CD14-positive monocyte (primary cell): Measurements from ENCODE around the gene SF3A2. TPM values are rescaled to one million over a fixed set of nuclear protein-coding genes. Genes with fewer than 3 reads are reported as not detected.
"Not testable (repeated sequence)": the region's sequence is repeated elsewhere in the genome, so short reads cannot be mapped to it uniquely, and the experiment has no call there.

Experiments
- DNase-seq, 3 donors: peaks; one replicate each; pipeline ENCODE4 v3.0.0-alpha.2; 2011 to 2022
- H2AFZ ChIP-seq: 2 replicates; pipeline ENCODE4 v1.6.0; 2012; ENCODE audit warnings: mild to moderate bottlenecking, low read depth, low read length, inconsistent platforms; ENCODE audit not compliant: insufficient read depth, poor library complexity, severe bottlenecking
- H3K27ac ChIP-seq, 2 donors: 1 replicate in 1 of 2; 2 replicates in 1 of 2; pipeline ENCODE4 v1.5.1; 2012 to 2013; ENCODE audit warnings: low read length in 2 of 2, control low read depth in 1 of 2, inconsistent platforms in 1 of 2, low read depth in 1 of 2, mild to moderate bottlenecking in 1 of 2
- H3K27me3 ChIP-seq, 2 donors: one replicate each; pipeline versions ENCODE4 v1.6.0 to v1.6.1; 2011 to 2013; ENCODE audit warnings: low read length in 2 of 2; ENCODE audit not compliant: control insufficient read depth in 2 of 2, insufficient read depth in 2 of 2
- H3K36me3 ChIP-seq, 2 donors: replicated peaks in 1 of 2; 1 replicate in 1 of 2; 2 replicates in 1 of 2; pipeline versions ENCODE4 v1.5.1 to v1.6.1; 2012 to 2013; ENCODE audit warnings: low read length in 2 of 2, control low read depth in 1 of 2, inconsistent platforms in 1 of 2, mild to moderate bottlenecking in 1 of 2; ENCODE audit not compliant: insufficient read depth in 2 of 2, control insufficient read depth in 1 of 2
- H3K4me1 ChIP-seq, 2 donors: 1 replicate in 1 of 2; 2 replicates in 1 of 2; pipeline versions ENCODE4 v1.5.1 to v1.6.1; 2012 to 2013; ENCODE audit warnings: low read length in 2 of 2, control low read depth in 1 of 2, inconsistent platforms in 1 of 2, mild to moderate bottlenecking in 1 of 2, moderate library complexity in 1 of 2; ENCODE audit not compliant: insufficient read depth in 2 of 2, control insufficient read depth in 1 of 2
- H3K4me2 ChIP-seq: replicated peaks from 2 replicates; pipeline ENCODE3; 2012; ENCODE audit warnings: low read length, moderate library complexity, mild to moderate bottlenecking; ENCODE audit not compliant: poor library complexity, severe bottlenecking; ENCODE audit errors: extremely low read depth
- H3K4me3 ChIP-seq, 3 experiments: fragments of 200-600 bp in 1 of 3; sonication (generic) in 1 of 3; replicated peaks in 1 of 3; 1 replicate in 2 of 3; 2 replicates in 1 of 3; pipeline ENCODE4 v1.5.1; 2011 to 2013; ENCODE audit warnings: low read length in 3 of 3, mild to moderate bottlenecking in 3 of 3, control low read depth in 2 of 3, low read depth in 2 of 3, inconsistent platforms in 1 of 3, moderate library complexity in 1 of 3
- H3K79me2 ChIP-seq: 2 replicates; pipeline ENCODE4 v1.6.0; 2012; ENCODE audit warnings: mild to moderate bottlenecking, control low read depth, inconsistent platforms, low read length, moderate library complexity; ENCODE audit not compliant: insufficient read depth
- H3K9ac ChIP-seq: 2 replicates; pipeline ENCODE4 v1.6.0; 2017; ENCODE audit warnings: low read length, mild to moderate bottlenecking; ENCODE audit not compliant: insufficient read depth, poor library complexity, severe bottlenecking
- H3K9me3 ChIP-seq, 2 donors: replicated peaks in 1 of 2; 1 replicate in 1 of 2; 2 replicates in 1 of 2; pipeline versions ENCODE4 v1.5.1 to v1.6.1; 2012 to 2013; ENCODE audit warnings: low read length in 2 of 2, control low read depth in 1 of 2; ENCODE audit not compliant: control insufficient read depth in 1 of 2, insufficient read depth in 1 of 2
- H4K20me1 ChIP-seq: 2 replicates; pipeline ENCODE4 v1.6.0; 2012; ENCODE audit warnings: mild to moderate bottlenecking, low read length, control low read depth, moderate library complexity; ENCODE audit not compliant: insufficient read depth
- H3K27ac Mint-ChIP-seq, 7 donors: one replicate each; pipeline ENCODE4 v1.8.0; 2020; ENCODE audit warnings: mild to moderate bottlenecking in 7 of 7, mixed read lengths in 7 of 7, moderate library complexity in 6 of 7, inconsistent platforms in 2 of 7
- H3K27me3 Mint-ChIP-seq, 3 donors: one replicate each; pipeline ENCODE4 v1.8.0; 2021 to 2022; ENCODE audit warnings: low read depth in 3 of 3, mild to moderate bottlenecking in 3 of 3, mixed read lengths in 3 of 3, moderate library complexity in 3 of 3, inconsistent platforms in 1 of 3
- H3K36me3 Mint-ChIP-seq, 2 donors: one replicate each; pipeline ENCODE4 v1.8.0; 2020; ENCODE audit warnings: mixed read lengths in 2 of 2, inconsistent platforms in 1 of 2, mild to moderate bottlenecking in 1 of 2
- H3K4me1 Mint-ChIP-seq: one replicate; pipeline ENCODE4 v1.8.0; 2020; ENCODE audit warnings: mild to moderate bottlenecking, mixed read lengths
- H3K4me3 Mint-ChIP-seq, 2 donors: one replicate each; pipeline ENCODE4 v1.8.0; 2020; ENCODE audit warnings: mild to moderate bottlenecking in 2 of 2, mixed read lengths in 2 of 2, moderate library complexity in 1 of 2
- H3K9me3 Mint-ChIP-seq, 7 donors: one replicate each; pipeline ENCODE4 v1.8.0; 2020 to 2022; ENCODE audit warnings: mixed read lengths in 7 of 7, mild to moderate bottlenecking in 6 of 7, moderate library complexity in 6 of 7, inconsistent platforms in 2 of 7
- WGBS: methylation state at CpG from one replicate; pipeline ENCODE4 v1.1.5; 2013; ENCODE audit warnings: missing lambda C conversion rate; ENCODE audit not compliant: insufficient coverage; 5-methylcytosine and 5-hydroxymethylcytosine counted together
- intact Hi-C, 2 donors: fragments of 100-400 bp; cut with micrococcal nuclease; formaldehyde crosslinking; loops; one replicate each; pipeline versions ENCODE4 v1.15.0 to v1.15.1; 2023
- polyA plus RNA-seq, 3 donors: library from polyadenylated mRNA; depleted of rRNA in 1 of 3; unstranded in 2 of 3; stranded (reverse) in 1 of 3; fragments of 300-500 nt in 2 of 3; fragments of >200 nt in 1 of 3; fragmentation: Illumina TruSeq in 2 of 3; gene quantifications; 1 replicate in 2 of 3; 2 replicates in 1 of 3; pipeline ENCODE4 v1.2.3, GENCODE V29; 2012 to 2021
- TF ChIP-seq, protein P1 (sequence below): fragments of 200-600 bp; IDR thresholded peaks from one replicate; pipeline ENCODE4 v1.8.0; 2022; ENCODE audit warnings: antibody characterized with exemption, mild to moderate bottlenecking

The SF3A2 gene
- polyA plus RNA-seq, 3 donors = 8.0 to 70.8 (median 11.6) TPM

DNA sequence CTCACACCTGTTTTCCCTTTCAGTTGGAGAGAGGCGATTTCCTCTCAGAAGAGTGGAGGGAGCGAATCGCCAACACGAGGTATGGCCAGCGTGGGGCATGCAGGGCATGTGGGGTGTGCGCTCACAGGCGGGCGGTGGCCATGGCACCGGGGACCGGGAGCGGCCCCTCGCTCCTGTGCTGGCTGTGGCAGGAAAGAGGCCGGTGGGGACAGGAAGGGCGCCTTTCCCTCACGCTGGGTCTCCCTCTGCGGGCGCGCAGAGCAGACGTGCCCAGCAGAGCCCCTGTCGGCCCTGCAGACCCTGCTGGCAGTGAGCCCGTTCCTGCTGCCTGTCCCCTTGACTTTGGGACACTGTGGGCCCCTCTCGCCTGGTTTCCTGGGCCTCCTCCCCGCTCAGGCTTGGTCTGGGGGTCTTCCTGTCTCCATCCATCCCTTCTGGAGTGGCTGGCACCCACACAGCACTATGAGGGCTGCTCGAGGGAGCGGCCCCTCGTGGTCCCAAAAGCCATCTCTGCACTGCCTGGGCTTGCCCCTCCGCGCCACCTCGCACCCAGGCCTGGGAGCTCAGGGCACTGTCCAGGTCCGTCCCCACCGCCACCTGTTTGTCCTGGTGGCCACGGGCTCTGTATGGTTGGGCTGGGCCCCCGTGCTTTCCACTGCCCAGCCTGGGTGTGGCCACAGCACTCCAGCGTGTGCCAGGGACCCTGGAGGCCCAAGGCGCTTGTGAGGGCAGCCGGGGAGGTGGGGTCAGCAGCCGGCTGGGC, 36.6 kb upstream of the SF3A2 start:
- no peak overlapping the region for H3K27ac ChIP-seq
- DNase-seq = no peak
- H3K79me2 ChIP-seq = peaks cover 43% of the 10 kb centered on the region
- Mint-ChIP-seq H3K4me1 (no peaks in the 10 kb centered on the region), H3K27me3 (no peaks in the 10 kb centered on the region), H3K27ac (no peak overlapping the region), H3K9me3 (no peaks in the 10 kb centered on the region), H3K4me3 (no peak overlapping the region), H3K36me3 (peaks cover 45 to 81% of the 10 kb centered on the region in 2 donors)
- H3K9ac ChIP-seq = no peak overlapping the region
- H4K20me1 ChIP-seq = peaks cover 72% of the 10 kb centered on the region
- 92% methylated on average over 36 of the region's 37 CpGs for WGBS
- no peaks in the 10 kb centered on the region for H3K27me3 ChIP-seq
- H3K4me3 ChIP-seq = no peak overlapping the region
- H3K9me3 ChIP-seq = no peaks in the 10 kb centered on the region
- TF ChIP-seq, protein P1, sequence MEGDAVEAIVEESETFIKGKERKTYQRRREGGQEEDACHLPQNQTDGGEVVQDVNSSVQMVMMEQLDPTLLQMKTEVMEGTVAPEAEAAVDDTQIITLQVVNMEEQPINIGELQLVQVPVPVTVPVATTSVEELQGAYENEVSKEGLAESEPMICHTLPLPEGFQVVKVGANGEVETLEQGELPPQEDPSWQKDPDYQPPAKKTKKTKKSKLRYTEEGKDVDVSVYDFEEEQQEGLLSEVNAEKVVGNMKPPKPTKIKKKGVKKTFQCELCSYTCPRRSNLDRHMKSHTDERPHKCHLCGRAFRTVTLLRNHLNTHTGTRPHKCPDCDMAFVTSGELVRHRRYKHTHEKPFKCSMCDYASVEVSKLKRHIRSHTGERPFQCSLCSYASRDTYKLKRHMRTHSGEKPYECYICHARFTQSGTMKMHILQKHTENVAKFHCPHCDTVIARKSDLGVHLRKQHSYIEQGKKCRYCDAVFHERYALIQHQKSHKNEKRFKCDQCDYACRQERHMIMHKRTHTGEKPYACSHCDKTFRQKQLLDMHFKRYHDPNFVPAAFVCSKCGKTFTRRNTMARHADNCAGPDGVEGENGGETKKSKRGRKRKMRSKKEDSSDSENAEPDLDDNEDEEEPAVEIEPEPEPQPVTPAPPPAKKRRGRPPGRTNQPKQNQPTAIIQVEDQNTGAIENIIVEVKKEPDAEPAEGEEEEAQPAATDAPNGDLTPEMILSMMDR = no peak
- H2AFZ ChIP-seq = no peak overlapping the region
- peaks cover 42 to 86% of the 10 kb centered on the region in 2 donors for H3K36me3 ChIP-seq
- H3K4me2 ChIP-seq = no peak overlapping the region
- no peaks in the 10 kb centered on the region for H3K4me1 ChIP-seq
- intact Hi-C loops = no loop called here

DNA sequence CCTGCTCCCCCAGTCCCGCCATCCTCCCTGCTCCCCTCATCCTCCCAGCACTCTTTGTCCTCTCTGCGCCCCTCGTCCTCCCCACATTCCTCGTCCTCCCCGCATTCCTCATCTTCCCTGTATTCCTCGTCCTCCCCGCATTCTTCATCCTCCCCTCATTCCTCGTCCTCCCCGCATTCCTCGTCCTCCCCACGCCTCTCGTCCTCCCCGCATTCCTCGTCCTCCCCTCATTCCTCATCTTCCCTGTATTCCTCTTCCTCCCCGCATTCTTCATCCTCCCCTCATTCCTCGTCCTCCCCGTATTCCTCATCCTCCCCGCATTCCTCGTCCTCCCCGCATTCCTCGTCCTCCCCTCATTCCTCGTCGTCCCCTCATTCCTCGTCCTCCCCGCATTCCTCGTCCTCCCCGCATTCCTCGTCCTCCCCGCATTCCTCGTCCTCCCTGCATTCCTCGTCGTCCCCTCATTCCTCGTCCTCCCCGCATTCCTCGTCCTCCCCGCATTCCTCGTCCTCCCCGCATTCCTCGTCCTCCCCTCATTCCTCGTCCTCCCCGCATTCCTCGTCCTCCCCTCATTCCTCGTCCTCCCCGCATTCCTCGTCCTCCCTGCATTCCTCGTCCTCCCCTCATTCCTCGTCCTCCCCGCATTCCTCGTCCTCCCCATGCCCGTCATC, 35.9 kb upstream of the SF3A2 start:
- H3K9me3 Mint-ChIP-seq, H3K9me3 ChIP-seq, H3K4me2 ChIP-seq, H3K4me3 ChIP-seq, DNase-seq, H3K27me3 Mint-ChIP-seq, H3K4me3 Mint-ChIP-seq, H3K27ac ChIP-seq, H3K27me3 ChIP-seq, H3K9ac ChIP-seq, intact Hi-C loops, H2AFZ ChIP-seq, H3K4me1 Mint-ChIP-seq, H3K4me1 ChIP-seq: not testable (repeated sequence)
- H3K36me3 ChIP-seq = peaks cover 35 to 79% of the 10 kb centered on the region in 2 donors
- WGBS = 98% methylated on average over 50 of the region's 50 CpGs
- H3K27ac Mint-ChIP-seq = peak overlapping the region in 1 of 7 donors; percentile 6
- peaks cover 36% of the 10 kb centered on the region for H3K79me2 ChIP-seq
- peaks cover 65% of the 10 kb centered on the region for H4K20me1 ChIP-seq
- peaks cover 48 to 81% of the 10 kb centered on the region in 2 donors for H3K36me3 Mint-ChIP-seq
